Epithelial cell of esophagus (primary cell): Measurements from ENCODE around the gene MCUR1.

Experiments
- DNase-seq: peaks from one replicate; pipeline ENCODE4 v3.0.0; 2010; ENCODE audit warnings: low read depth
- H3K4me3 ChIP-seq: 2 replicates; pipeline ENCODE4 v1.5.1; 2011; ENCODE audit warnings: mild to moderate bottlenecking, low read length, control low read depth
- CTCF ChIP-seq: IDR thresholded peaks from 2 replicates; pipeline ENCODE4 v1.5.1; 2011; ENCODE audit warnings: low read depth, mild to moderate bottlenecking, low read length, control low read depth, inconsistent platforms; ENCODE audit not compliant: insufficient read depth; ENCODE audit errors: missing control alignments

MCUR1 gene

GRCh38 chr6:13769655-13770053 lies 44.7 kb downstream of the MCUR1 start:
- no peak for TF ChIP-seq CTCF
- DNase-seq = no peak
- H3K4me3 ChIP-seq = no peak overlapping the region

- no peak for TF ChIP-seq CTCF
- no peak for DNase-seq
These were observed 45.2 kb downstream of the MCUR1 start for GRCh38 chr6:13769034-13769654.

GRCh38 chr6:13767121-13767808 lies 47.1 kb downstream of the MCUR1 start:
- TF ChIP-seq CTCF = no peak
- DNase-seq = no peak

More at GRCh38 chr6:13769034-13769654, 45.2 kb downstream of the MCUR1 start:
- H3K4me3 ChIP-seq = no peak overlapping the region

GRCh38 chr6:13766201-13766634 lies 48.1 kb downstream of the MCUR1 start:
- H3K4me3 ChIP-seq = no peak overlapping the region
- DNase-seq = peak; percentile 59
- TF ChIP-seq CTCF = no peak

More at GRCh38 chr6:13767121-13767808, 47.1 kb downstream of the MCUR1 start:
- no peak overlapping the region for H3K4me3 ChIP-seq

GRCh38 chr6:13765570-13765969 lies 48.8 kb downstream of the MCUR1 start:
- TF ChIP-seq CTCF = no peak
- H3K4me3 ChIP-seq = no peak overlapping the region
- DNase-seq = peak; percentile 43

GRCh38 chr6:13764996-13765395 lies 49.4 kb downstream of the MCUR1 start:
- H3K4me3 ChIP-seq = no peak overlapping the region
- no peak for DNase-seq
- TF ChIP-seq CTCF = no peak
